Endothelial cell of umbilical vein (primary cell): ENCODE data around the gene SPAAR. TPM values are rescaled to one million over a fixed set of nuclear protein-coding genes. Genes with fewer than 3 reads are reported as not detected.

Experiments
- BruUV-seq: library from RNA; stranded (reverse); fragments of 400-500 nt; replicated peaks from 2 replicates; lab custom pipeline; 2021; lab: Mats Ljungman, UMichigan
- CTCF ChIA-PET: fragments of 300-600, 350-600 bp; sonication (Branson Sonifier 250); formaldehyde crosslinking; loops from one replicate; lab custom pipeline; 2021; ENCODE audit warnings: antibody characterized with exemption, inconsistent platforms; lab: Charles Lee
- POLR2A ChIA-PET: fragments of 300-600, 350-600 bp; sonication (Branson Sonifier 250); formaldehyde crosslinking; loops from one replicate; lab custom pipeline; 2021; ENCODE audit warnings: antibody characterized with exemption, inconsistent platforms; lab: Charles Lee
- DNase-seq: peaks from one replicate; pipeline ENCODE4 v3.0.0-alpha.2; 2011; ENCODE audit warnings: low read depth, low spot score
- FAIRE-seq: peaks from 2 replicates; lab custom pipeline; 2011; peaks lifted over from hg19 to GRCh38; lab: Jason Lieb, UNC
- H2AFZ ChIP-seq: 2 replicates; pipeline ENCODE4 v1.6.0; 2012; ENCODE audit warnings: low read depth, low read length, control low read depth, inconsistent platforms
- H3K27ac ChIP-seq: 2 replicates; pipeline ENCODE4 v1.5.1; 2011; ENCODE audit warnings: low read depth, mild to moderate bottlenecking, control low read depth, low read length, moderate library complexity; ENCODE audit not compliant: insufficient read depth
- H3K27me3 ChIP-seq, 2 experiments: 2 replicates each; pipeline versions ENCODE4 v1.6.0 to v1.6.1; 2011; ENCODE audit warnings: low read length in 2 of 2, mixed read lengths in 1 of 2; ENCODE audit not compliant: control insufficient read depth in 2 of 2, insufficient read depth in 2 of 2
- H3K36me3 ChIP-seq, 2 experiments: 2 replicates in 1 of 2; 3 replicates in 1 of 2; pipeline ENCODE4 v1.5.1; 2011; ENCODE audit warnings: low read length in 2 of 2, mild to moderate bottlenecking in 1 of 2, moderate library complexity in 1 of 2; ENCODE audit not compliant: control insufficient read depth in 2 of 2, insufficient read depth in 2 of 2; ENCODE audit errors: extremely low read depth in 1 of 2
- H3K4me1 ChIP-seq: 3 replicates; pipeline ENCODE4 v1.5.1; 2011; ENCODE audit warnings: mild to moderate bottlenecking, low read length; ENCODE audit not compliant: control insufficient read depth, insufficient read depth; ENCODE audit errors: extremely low read depth
- H3K4me2 ChIP-seq: 2 replicates; pipeline ENCODE4 v1.6.1; 2011; ENCODE audit warnings: low read length, control low read depth, mixed read lengths; ENCODE audit not compliant: insufficient read depth
- H3K4me3 ChIP-seq, 3 experiments: fragments of 200-600 bp in 1 of 3; sonication (generic), shearing (Covaris generic) in 1 of 3; replicated peaks in 1 of 3; 2 replicates each; pipeline ENCODE4 v1.5.1; 2011 to 2016; ENCODE audit warnings: control low read depth in 3 of 3, low read length in 3 of 3, mild to moderate bottlenecking in 2 of 3, inconsistent platforms in 1 of 3, low read depth in 1 of 3, moderate library complexity in 1 of 3; ENCODE audit not compliant: insufficient read depth in 1 of 3
- H3K79me2 ChIP-seq: 2 replicates; pipeline ENCODE4 v1.6.0; 2012; ENCODE audit warnings: low read length, inconsistent platforms; ENCODE audit not compliant: control insufficient read depth, insufficient read depth
- H3K9ac ChIP-seq: replicated peaks from 2 replicates; pipeline ENCODE3; 2011; ENCODE audit warnings: low read length, control low read depth; ENCODE audit not compliant: insufficient read depth; ENCODE audit errors: extremely low read depth
- H3K9me1 ChIP-seq: replicated peaks from 3 replicates; pipeline ENCODE4 v1.6.0; 2011; ENCODE audit warnings: mild to moderate bottlenecking, low read length; ENCODE audit not compliant: control insufficient read depth, insufficient read depth; ENCODE audit errors: extremely low read depth
- H3K9me3 ChIP-seq: replicated peaks from 2 replicates; pipeline ENCODE4 v1.5.1; 2012; ENCODE audit warnings: low read length, inconsistent platforms; ENCODE audit not compliant: control insufficient read depth, insufficient read depth
- H4K20me1 ChIP-seq: replicated peaks from 2 replicates; pipeline ENCODE3; 2011; ENCODE audit warnings: mild to moderate bottlenecking, low read length; ENCODE audit not compliant: control insufficient read depth, insufficient read depth; ENCODE audit errors: extremely low read depth
- EZH2 ChIP-seq: IDR thresholded peaks from 2 replicates; pipeline ENCODE4 v1.6.1; 2012; ENCODE audit warnings: borderline replicate concordance, low read depth, mild to moderate bottlenecking, moderate library complexity, low read length, inconsistent platforms; ENCODE audit not compliant: severe bottlenecking
- FOS ChIP-seq: IDR thresholded peaks from 2 replicates; pipeline ENCODE4 v1.6.1; 2011; ENCODE audit warnings: mild to moderate bottlenecking, low read length, moderate library complexity, borderline replicate concordance; ENCODE audit not compliant: insufficient read depth
- GATA2 ChIP-seq: IDR thresholded peaks from 2 replicates; pipeline ENCODE4 v1.7.0; 2011; ENCODE audit warnings: low read depth, mild to moderate bottlenecking, moderate library complexity, mixed read lengths, low read length; ENCODE audit not compliant: insufficient read length, insufficient read depth
- JUN ChIP-seq: IDR thresholded peaks from 2 replicates; pipeline ENCODE4 v1.6.1; 2011; ENCODE audit warnings: borderline replicate concordance, low read depth; ENCODE audit not compliant: insufficient read length, insufficient read depth
- MYC ChIP-seq: IDR thresholded peaks from one replicate; pipeline ENCODE4 v1.6.1; 2011; ENCODE audit warnings: mild to moderate bottlenecking, low read depth, low read length
- POLR2A ChIP-seq: IDR thresholded peaks from 2 replicates; pipeline ENCODE4 v1.6.1; 2012; ENCODE audit warnings: low read depth, mild to moderate bottlenecking, control low read depth, low read length
- POLR2AphosphoS5 ChIP-seq: IDR thresholded peaks from 2 replicates; pipeline ENCODE4 v1.6.1; 2012; ENCODE audit warnings: low read depth, mild to moderate bottlenecking, control low read depth, low read length, moderate library complexity; ENCODE audit not compliant: insufficient read depth
- dilution Hi-C: fragments of 300-500 bp; cut with MboI; formaldehyde crosslinking; loops from one replicate; pipeline ENCODE4 v1.15.0; 2019; ENCODE audit warnings: low sequenced_read_pairs; ENCODE audit not compliant: extremely low pct_ligation_motif_present
- intact Hi-C: fragments of 100-400 bp; cut with micrococcal nuclease; formaldehyde crosslinking; loops from one replicate; pipeline ENCODE4 v1.10.0; 2022
- polyA plus RNA-seq, 4 experiments: library from polyadenylated mRNA; depleted of rRNA in 3 of 4; stranded (reverse) in 3 of 4; unstranded in 1 of 4; fragments of >200 nt; gene quantifications; 2 replicates each; pipeline versions ENCODE4 v1.2.1 to v1.2.3, GENCODE V29; 2011 to 2012; ENCODE audit warnings: missing spikeins in 1 of 4
- total RNA-seq: library from RNA; stranded (reverse); gene quantifications from 2 replicates; pipeline ENCODE4 v1.2.3, GENCODE V29; 2021
- TF ChIP-seq, protein P1 (sequence below): IDR thresholded peaks from 2 replicates; pipeline ENCODE4 v1.6.1; 2011; ENCODE audit not compliant: insufficient read depth, insufficient read length
- TF ChIP-seq, protein P2 (sequence below), 2 donors: IDR thresholded peaks; 1 replicate in 1 of 2; 2 replicates in 1 of 2; pipeline ENCODE4 v1.5.1; 2011; ENCODE audit warnings: low read length in 2 of 2, mild to moderate bottlenecking in 2 of 2, moderate library complexity in 2 of 2, control low read depth in 1 of 2, inconsistent platforms in 1 of 2, low read depth in 1 of 2; ENCODE audit not compliant: insufficient read depth in 1 of 2; ENCODE audit errors: extremely low read depth in 1 of 2

Gene SPAAR
- total and polyA plus RNA-seq, 2 donors (not counting 3 experiments of a cell fraction or from before 2014, with no cell fraction given): 20.8 to 24.8 TPM

DNA sequence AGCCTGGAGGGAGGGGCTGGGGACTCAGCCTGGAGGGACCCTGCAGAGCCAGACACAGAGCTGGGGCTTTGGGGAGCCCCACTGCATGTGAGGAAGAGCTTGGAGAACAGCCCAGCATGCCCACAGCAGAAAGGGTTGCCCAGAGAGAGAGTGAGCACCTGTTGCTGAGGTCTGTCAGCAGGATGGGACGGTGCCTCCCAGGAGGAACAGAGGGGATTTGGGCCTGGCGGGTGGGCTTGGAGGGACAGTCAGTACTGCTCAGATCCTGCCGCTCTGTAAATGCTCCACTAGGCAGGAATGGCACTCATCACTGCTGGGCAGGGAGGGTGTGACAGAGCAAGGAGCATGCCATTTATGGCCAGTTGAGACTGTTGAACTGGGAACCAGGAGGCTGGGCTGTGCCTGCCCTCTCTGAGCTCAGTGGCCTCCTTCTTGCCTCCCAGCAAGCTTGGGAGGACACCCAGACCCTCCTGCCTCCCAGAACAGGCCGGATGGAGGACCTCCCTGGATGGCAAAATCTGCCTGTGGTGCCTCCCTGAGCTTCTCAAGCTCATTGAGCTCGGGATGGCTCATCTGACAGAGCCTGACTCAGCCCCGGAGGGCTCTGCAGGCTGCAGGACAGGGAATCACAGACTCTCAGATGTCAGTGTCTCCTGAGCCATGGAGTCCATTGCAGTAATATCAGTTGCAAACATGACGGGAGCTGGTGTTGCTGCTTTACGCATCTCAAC lies 4.1 kb upstream of the SPAAR start:
- ChIA-PET POLR2A (interaction anchor here (0.6 to 1.0 kb wide), 2 partner anchors 11 to 55 kb away, joined by 3 to 6 read pairs; no protein-coding TSS in a partner anchor), CTCF (interaction anchor here (0.6 to 6.0 kb wide), 10 partner anchors 10 to 177 kb away, joined by 3 to 103 read pairs (median 8); no protein-coding TSS in a partner anchor)
- Histone ChIP-seq H3K9me1 (no peaks in the 10 kb centered on the region), H4K20me1 (no peaks in the 10 kb centered on the region), H3K27ac (peak overlapping the region; percentile 11), H3K9me3 (no peaks in the 10 kb centered on the region), H2AFZ (peak overlapping the region; percentile 58), H3K36me3 (no peaks in the 10 kb centered on the region), H3K4me1 (peaks cover 56% of the 10 kb centered on the region), H3K9ac (no peak overlapping the region), H3K79me2 (peaks cover 15% of the 10 kb centered on the region), H3K4me2 (no peak overlapping the region), H3K27me3 (no peaks in the 10 kb centered on the region), H3K4me3 (no peak overlapping the region)
- intact Hi-C loops (loop anchor here (2.0 to 5.0 kb wide), 3 partner anchors 14 to 248 kb away; partner anchors contain the start of genes CCDC107 and RMRP), dilution Hi-C loops (no loop called here)
- no peak for TF ChIP-seq POLR2A
- TF ChIP-seq FOS: no peak
- TF ChIP-seq JUN: no peak
- no TSS peak for BruUV-seq
- DNase-seq: no peak
- FAIRE-seq: peak; percentile 26

DNA sequence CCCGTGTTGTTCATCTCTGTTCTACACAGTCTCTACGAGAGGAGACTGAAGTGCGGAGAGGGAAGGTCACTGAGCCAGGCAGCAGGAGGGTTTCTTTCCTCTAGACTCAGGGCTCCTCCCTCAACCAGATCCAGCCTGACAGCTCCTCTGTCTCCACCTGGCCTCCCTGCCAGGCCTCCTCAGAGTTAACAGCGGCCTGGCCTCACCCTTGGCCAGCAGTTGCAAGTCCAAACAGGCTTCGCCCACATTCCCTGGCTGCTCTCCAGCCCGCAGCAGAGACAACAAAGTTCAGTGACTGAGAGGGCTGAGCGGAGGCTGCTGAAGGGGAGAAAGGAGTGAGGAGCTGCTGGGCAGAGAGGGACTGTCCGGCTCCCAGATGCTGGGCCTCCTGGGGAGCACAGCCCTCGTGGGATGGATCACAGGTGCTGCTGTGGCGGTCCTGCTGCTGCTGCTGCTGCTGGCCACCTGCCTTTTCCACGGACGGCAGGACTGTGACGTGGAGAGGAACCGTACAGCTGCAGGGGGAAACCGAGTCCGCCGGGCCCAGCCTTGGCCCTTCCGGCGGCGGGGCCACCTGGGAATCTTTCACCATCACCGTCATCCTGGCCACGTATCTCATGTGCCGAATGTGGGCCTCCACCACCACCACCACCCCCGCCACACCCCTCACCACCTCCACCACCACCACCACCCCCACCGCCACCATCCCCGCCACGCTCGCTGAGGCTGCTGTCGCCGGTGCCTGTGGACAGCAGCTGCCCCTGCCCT lies 3.2 kb upstream of the SPAAR start, which contains the start of gene HRCT1:
TSS of gene HRCT1 (plus strand) at position 291 of the 768 bp plus-strand sequence. CDS start at position 377, 86 bp downstream.
- intact Hi-C loops: loop anchor here (2.0 to 5.0 kb wide), 4 partner anchors 15 to 249 kb away; partner anchors contain the start of genes CCDC107 and RMRP
- POLR2A ChIA-PET: interaction anchor here (0.5 to 1.0 kb wide), 2 partner anchors 10 to 38 kb away, joined by 3 to 6 read pairs; no protein-coding TSS in a partner anchor
- CTCF ChIA-PET: interaction anchor here (0.6 to 6.0 kb wide), 10 partner anchors 14 to 178 kb away, joined by 3 to 103 read pairs (median 8); no protein-coding TSS in a partner anchor
- Histone ChIP-seq H3K9ac (peak within 1 kb of the TSS; percentile 77), H3K4me2 (peak within 1 kb of the TSS; percentile 63), H3K9me1 (no peaks in the 10 kb centered on the region), H3K27me3 (no peaks in the 10 kb centered on the region), H3K27ac (peak within 1 kb of the TSS; percentile 94), H2AFZ (peak within 1 kb of the TSS; percentile 58), H3K4me3 (no peak within 1 kb of the TSS), H3K36me3 (no peaks in the 10 kb centered on the region), H3K79me2 (peaks cover 19% of the 10 kb centered on the region), H3K9me3 (no peaks in the 10 kb centered on the region), H3K4me1 (peaks cover 63% of the 10 kb centered on the region), H4K20me1 (no peaks in the 10 kb centered on the region)
- dilution Hi-C loops: no loop called here
- DNase-seq (peak; percentile 91), FAIRE-seq (peak; percentile 94)
- TF ChIP-seq, protein P1, sequence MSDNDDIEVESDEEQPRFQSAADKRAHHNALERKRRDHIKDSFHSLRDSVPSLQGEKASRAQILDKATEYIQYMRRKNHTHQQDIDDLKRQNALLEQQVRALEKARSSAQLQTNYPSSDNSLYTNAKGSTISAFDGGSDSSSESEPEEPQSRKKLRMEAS: no peak
- TF ChIP-seq EZH2 (no peak), MYC (no peak), POLR2A (peak; percentile 53), GATA2 (no peak), POLR2AphosphoS5 (peak; percentile 60), FOS (no peak), JUN (no peak)
- TF ChIP-seq, protein P2, sequence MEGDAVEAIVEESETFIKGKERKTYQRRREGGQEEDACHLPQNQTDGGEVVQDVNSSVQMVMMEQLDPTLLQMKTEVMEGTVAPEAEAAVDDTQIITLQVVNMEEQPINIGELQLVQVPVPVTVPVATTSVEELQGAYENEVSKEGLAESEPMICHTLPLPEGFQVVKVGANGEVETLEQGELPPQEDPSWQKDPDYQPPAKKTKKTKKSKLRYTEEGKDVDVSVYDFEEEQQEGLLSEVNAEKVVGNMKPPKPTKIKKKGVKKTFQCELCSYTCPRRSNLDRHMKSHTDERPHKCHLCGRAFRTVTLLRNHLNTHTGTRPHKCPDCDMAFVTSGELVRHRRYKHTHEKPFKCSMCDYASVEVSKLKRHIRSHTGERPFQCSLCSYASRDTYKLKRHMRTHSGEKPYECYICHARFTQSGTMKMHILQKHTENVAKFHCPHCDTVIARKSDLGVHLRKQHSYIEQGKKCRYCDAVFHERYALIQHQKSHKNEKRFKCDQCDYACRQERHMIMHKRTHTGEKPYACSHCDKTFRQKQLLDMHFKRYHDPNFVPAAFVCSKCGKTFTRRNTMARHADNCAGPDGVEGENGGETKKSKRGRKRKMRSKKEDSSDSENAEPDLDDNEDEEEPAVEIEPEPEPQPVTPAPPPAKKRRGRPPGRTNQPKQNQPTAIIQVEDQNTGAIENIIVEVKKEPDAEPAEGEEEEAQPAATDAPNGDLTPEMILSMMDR (IDR thresholded peaks at IDR 0.05; ENCODE audit: extremely low read depth in 1 of 2, insufficient read depth in 1 of 2, low read depth in 1 of 2, low read length in 2 of 2): no peak
- no TSS peak for BruUV-seq
